ENCODE results near the gene QRICH2.

The QRICH2 gene

DNA sequence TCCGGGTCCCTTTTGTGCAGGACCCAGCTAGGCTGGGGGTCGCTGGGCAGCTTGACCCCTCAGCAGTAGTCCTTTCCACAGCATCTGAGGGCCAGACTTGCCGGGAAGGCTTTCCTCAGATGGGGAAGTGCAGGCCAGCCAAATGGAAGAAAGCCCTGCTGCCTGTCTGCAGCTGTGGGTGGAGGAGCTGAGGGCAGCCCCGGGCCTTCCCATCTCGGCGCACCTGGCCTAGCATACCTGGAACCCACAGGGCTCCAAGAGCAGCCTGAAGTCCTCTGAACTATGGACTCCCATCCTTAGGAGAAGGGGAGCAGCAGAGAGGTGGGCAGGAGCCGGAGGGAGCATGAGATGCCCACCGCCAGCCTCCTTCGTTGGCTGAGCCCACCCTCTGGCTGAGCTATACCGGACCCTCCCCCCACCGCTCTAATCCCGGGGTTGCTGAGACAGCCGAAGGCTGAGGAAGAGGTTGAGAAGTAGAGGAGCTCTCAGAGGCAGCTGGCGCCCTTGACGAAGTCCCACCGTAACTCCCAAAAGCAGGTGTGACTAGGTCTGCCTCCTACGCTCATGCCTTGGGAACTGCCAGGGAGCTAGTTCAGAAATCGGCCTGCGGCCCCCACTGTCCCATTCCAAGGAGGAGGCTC lies 29.7 kb downstream of the QRICH2 start:
- peaks cover 14% of the 10 kb centered on the region for H3K36me3 ChIP-seq
- no peak overlapping the region for H3K4me3 ChIP-seq (ENCODE audit: low read depth, low read length)
- H3K9me3 ChIP-seq (ENCODE audit: severe bottlenecking), result no peaks in the 10 kb centered on the region
- TF ChIP-seq, protein P1, sequence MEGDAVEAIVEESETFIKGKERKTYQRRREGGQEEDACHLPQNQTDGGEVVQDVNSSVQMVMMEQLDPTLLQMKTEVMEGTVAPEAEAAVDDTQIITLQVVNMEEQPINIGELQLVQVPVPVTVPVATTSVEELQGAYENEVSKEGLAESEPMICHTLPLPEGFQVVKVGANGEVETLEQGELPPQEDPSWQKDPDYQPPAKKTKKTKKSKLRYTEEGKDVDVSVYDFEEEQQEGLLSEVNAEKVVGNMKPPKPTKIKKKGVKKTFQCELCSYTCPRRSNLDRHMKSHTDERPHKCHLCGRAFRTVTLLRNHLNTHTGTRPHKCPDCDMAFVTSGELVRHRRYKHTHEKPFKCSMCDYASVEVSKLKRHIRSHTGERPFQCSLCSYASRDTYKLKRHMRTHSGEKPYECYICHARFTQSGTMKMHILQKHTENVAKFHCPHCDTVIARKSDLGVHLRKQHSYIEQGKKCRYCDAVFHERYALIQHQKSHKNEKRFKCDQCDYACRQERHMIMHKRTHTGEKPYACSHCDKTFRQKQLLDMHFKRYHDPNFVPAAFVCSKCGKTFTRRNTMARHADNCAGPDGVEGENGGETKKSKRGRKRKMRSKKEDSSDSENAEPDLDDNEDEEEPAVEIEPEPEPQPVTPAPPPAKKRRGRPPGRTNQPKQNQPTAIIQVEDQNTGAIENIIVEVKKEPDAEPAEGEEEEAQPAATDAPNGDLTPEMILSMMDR (IDR thresholded peaks at IDR 0.05; ENCODE audit: low read depth, low read length), result no peak
- H3K27me3 ChIP-seq (ENCODE audit: insufficient read depth, low read depth, severe bottlenecking), result no peaks in the 10 kb centered on the region
- no peak for DNase-seq
- no peak overlapping the region for H3K27ac ChIP-seq

DNA sequence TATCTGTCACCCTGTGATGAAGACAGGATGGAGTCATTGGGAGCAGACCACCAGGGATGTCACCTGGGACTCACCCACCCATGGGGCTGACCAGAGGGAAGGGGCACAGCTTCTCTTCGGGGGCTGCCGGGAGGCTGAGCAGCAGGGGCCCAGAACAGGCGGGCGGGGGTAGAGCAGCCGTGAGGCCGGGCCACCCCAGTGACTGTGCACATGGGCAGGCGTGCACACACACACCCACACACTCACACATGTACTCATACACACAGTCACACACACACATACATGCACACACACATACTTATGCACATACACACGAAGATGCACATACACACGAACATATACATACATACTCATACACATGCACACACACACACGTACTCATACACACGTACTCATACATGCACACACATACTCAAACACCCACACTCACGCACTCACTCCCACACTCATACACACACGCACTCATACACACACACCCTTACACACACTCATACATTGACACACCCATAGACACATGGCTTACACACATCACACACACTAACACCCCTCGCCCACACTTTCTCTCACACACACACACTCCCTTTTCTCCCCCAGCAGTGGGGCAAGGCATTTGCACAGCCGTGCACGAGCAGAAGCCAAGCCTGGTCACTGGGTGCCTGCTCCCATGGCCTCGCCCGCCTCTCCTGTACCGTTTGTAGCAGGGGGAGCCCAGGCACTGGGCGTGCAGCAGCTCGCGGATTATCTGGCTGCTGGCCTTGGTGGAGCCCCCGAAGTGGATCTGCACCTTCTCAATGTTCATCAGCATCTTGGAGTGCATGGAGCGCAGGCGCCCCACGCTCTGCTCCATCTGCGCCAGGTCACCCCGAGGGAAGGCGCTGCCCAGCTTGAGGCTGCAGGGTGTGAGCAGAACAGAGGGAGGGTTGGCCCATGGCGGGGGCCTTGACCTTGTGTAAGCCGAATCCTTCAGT lies 30.5 kb downstream of the QRICH2 start:
- peaks cover 14% of the 10 kb centered on the region for H3K36me3 ChIP-seq
- no peak for DNase-seq
- TF ChIP-seq, protein P1 (IDR thresholded peaks at IDR 0.05; ENCODE audit: low read depth, low read length), result no peak
- no peak overlapping the region for H3K4me3 ChIP-seq (ENCODE audit: low read depth, low read length)
- H3K27me3 ChIP-seq (ENCODE audit: insufficient read depth, low read depth, severe bottlenecking), result no peaks in the 10 kb centered on the region
- no peaks in the 10 kb centered on the region for H3K9me3 ChIP-seq (ENCODE audit: severe bottlenecking)
- no peak overlapping the region for H3K27ac ChIP-seq

DNA sequence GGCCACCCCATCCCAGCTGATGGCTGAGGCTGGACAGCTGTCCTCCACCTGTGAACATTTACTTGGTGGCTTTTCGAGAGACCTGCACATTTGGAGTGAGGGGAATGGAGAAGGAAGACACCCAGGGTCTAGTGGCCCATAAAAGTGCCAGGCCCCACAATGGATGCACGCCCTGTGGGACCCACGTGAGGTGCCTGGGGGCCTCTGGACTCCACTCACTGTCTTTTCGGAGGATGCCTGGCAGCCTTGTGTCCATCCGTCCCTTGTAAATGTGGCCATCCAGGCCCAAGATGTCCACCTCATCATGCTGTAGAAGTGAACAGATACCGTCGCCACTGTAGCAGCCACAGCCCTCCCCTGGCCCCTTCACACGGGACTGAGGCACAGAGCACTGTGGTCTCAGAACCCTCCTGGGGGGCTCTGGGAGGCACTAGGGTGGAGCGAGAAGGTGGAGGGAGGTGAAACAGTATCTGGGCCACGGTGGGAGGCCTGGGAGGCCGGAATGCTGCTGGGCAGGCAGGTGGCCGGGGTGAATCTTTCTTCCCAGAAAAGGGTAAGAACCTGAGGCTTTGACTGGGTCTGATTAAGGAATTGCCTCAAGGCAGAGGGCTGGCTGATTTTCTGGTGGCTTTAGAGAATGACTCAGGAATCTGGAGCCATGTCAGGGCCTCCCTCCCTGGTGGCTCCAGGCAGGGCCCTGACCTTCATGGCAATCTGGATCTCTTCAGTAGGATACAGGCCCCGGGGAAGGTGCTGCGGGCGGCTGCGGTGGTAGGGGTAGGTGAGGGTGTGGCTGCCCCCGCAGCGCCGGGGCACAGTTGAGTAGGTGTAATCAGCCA lies 31.4 kb downstream of the QRICH2 start:
- TF ChIP-seq, protein P1 (IDR thresholded peaks at IDR 0.05; ENCODE audit: low read depth, low read length), result no peak
- DNase-seq, result no peak
- Histone ChIP-seq H3K27me3 (ENCODE audit: insufficient read depth, low read depth, severe bottlenecking) (no peaks in the 10 kb centered on the region), H3K27ac (no peak overlapping the region), H3K36me3 (peaks cover 18% of the 10 kb centered on the region), H3K9me3 (ENCODE audit: severe bottlenecking) (no peaks in the 10 kb centered on the region), H3K4me3 (ENCODE audit: low read depth, low read length) (no peak overlapping the region)

DNA sequence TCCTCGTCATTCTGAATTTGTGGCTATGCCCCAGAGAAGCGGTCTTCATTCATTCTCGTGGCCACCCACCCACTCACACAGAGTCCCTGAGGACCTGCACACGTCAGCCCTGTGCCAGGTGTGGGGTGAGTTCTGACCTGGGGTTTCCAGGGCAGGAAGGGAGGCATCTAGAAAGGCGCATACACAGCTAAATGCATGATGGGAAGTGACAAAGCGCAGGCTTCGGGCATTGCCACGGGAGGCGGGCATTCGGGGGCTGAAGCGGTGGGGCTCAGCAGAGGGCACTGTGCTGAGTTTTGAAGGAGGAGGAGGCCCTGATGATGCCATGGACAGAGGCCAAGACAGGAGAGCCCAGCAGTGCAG lies 32.0 kb downstream of the QRICH2 start:
- DNase-seq, result no peak
- TF ChIP-seq, protein P1 (IDR thresholded peaks at IDR 0.05; ENCODE audit: low read depth, low read length), result no peak
- Histone ChIP-seq H3K9me3 (ENCODE audit: severe bottlenecking) (no peaks in the 10 kb centered on the region), H3K27ac (no peak overlapping the region), H3K4me3 (ENCODE audit: low read depth, low read length) (no peak overlapping the region), H3K27me3 (ENCODE audit: insufficient read depth, low read depth, severe bottlenecking) (no peaks in the 10 kb centered on the region), H3K36me3 (peaks cover 24% of the 10 kb centered on the region)

DNA sequence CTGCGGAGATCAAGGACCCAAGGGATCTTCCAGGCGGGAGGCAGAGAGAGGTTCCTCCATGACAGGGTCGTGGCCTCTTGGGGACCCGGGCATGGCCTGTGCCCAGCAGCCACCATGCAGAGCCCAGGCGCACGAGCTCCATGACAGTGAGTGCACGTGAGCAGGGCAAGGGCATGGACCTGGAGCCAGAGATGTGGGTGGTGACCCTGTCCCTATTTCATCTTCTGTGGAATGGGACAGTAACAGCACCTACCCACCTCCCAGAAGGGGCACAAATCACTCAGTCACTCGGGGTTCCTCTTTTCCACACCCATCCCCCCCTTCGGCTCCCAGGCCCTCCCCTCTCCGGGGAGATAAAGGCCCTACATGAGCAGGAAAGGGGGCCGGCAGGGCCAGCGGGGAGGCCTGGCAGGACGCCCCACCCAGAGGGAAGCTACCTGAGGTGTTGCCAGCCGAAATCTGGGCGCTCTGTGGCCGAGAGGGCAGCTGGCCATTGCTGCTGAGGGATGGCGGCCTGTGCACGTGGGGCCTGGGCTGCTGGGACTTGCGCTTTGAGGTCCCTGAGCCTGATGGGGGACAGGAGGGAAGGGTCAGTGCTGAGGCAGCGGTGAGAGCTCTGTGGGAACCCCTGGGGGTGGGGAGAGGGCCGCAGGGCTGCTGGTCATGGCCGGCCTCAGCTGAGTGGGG lies 32.6 kb downstream of the QRICH2 start:
- Histone ChIP-seq H3K9me3 (ENCODE audit: severe bottlenecking) (no peaks in the 10 kb centered on the region), H3K27ac (no peak overlapping the region), H3K4me3 (ENCODE audit: low read depth, low read length) (no peak overlapping the region), H3K27me3 (ENCODE audit: insufficient read depth, low read depth, severe bottlenecking) (no peaks in the 10 kb centered on the region), H3K36me3 (peaks cover 29% of the 10 kb centered on the region)
- TF ChIP-seq, protein P1 (IDR thresholded peaks at IDR 0.05; ENCODE audit: low read depth, low read length), result no peak
- DNase-seq, result no peak

All from WERI-Rb-1 (cell line).